ENCODE measurements around the gene SPDEF.

GRCh38 chr6:34563513-34563870 is 7.4 kb upstream of the SPDEF start:
- TF ChIP-seq CTCF (IDR thresholded peaks at IDR 0.05) (no peak), POLR2A (IDR thresholded peaks at IDR 0.05) (no peak)

Measured in vagina (tissue), 2 donors.